H1 (cell line): ENCODE results near the gene DUSP21. TPM values are rescaled to one million over a fixed set of nuclear protein-coding genes. Genes with fewer than 3 reads are reported as not detected.

Source experiments
- CTCF ChIA-PET: fragments of 300-600 bp; sonication (Branson Sonifier 250); formaldehyde crosslinking; loops from one replicate; lab custom pipeline; 2021; ENCODE audit not compliant: partially characterized antibody; lab: Charles Lee
- POLR2A ChIA-PET: fragments of 300-600 bp; sonication (Branson Sonifier 250); formaldehyde crosslinking; loops from one replicate; lab custom pipeline; 2021; ENCODE audit warnings: inconsistent platforms; ENCODE audit not compliant: partially characterized antibody; lab: Charles Lee
- DNase-seq, 2 experiments: peaks; one replicate each; pipeline versions ENCODE4 v3.0.0 to v3.0.0-alpha.2; 2010 to 2022; ENCODE audit warnings: low spot score in 2 of 2, low read depth in 1 of 2, mixed read lengths in 1 of 2
- FAIRE-seq: peaks from 2 replicates; lab custom pipeline; 2011; peaks lifted over from hg19 to GRCh38; lab: Jason Lieb, UNC
- H2AFZ ChIP-seq: 2 replicates; pipeline ENCODE4 v1.8.1; 2012; ENCODE audit warnings: low read length, inconsistent platforms
- H2AK5ac ChIP-seq: 2 replicates; pipeline ENCODE4 v1.6.1; 2013; ENCODE audit warnings: low read depth, low read length
- H2BK120ac ChIP-seq: replicated peaks from 2 replicates; pipeline ENCODE3; 2013; ENCODE audit warnings: low read depth, low read length, inconsistent platforms
- H2BK12ac ChIP-seq: 2 replicates; pipeline ENCODE4 v1.6.1; 2013; ENCODE audit warnings: low read depth, low read length
- H2BK15ac ChIP-seq: 2 replicates; pipeline ENCODE4 v1.6.1; 2013; ENCODE audit warnings: low read length
- H2BK20ac ChIP-seq: 2 replicates; pipeline ENCODE4 v1.6.1; 2013; ENCODE audit warnings: low read length
- H2BK5ac ChIP-seq: 2 replicates; pipeline ENCODE4 v1.6.1; 2013; ENCODE audit warnings: low read depth, low read length
- H3K14ac ChIP-seq: 2 replicates; pipeline ENCODE4 v1.6.1; 2013; ENCODE audit warnings: inconsistent platforms; ENCODE audit not compliant: insufficient read length
- H3K18ac ChIP-seq: 2 replicates; pipeline ENCODE4 v1.6.1; 2013; ENCODE audit warnings: low read length; ENCODE audit errors: extremely low read depth
- H3K23ac ChIP-seq: 2 replicates; pipeline ENCODE4 v1.6.1; 2013; ENCODE audit warnings: inconsistent platforms; ENCODE audit not compliant: insufficient read length
- H3K23me2 ChIP-seq: 2 replicates; pipeline ENCODE4 v1.6.1; 2013; ENCODE audit warnings: low read depth, low read length
- H3K27ac ChIP-seq: 2 replicates; pipeline ENCODE4 v1.6.1; 2011; ENCODE audit warnings: low read depth, low read length, inconsistent platforms
- H3K27me3 ChIP-seq, 4 experiments: replicated peaks in 1 of 4; 1 replicate in 1 of 4; 2 replicates in 3 of 4; pipeline versions ENCODE4 v1.6.1 to v1.8.1; 2011 to 2013; ENCODE audit warnings: low read length in 3 of 4, mild to moderate bottlenecking in 3 of 4, inconsistent platforms in 2 of 4, mixed read lengths in 2 of 4, moderate library complexity in 1 of 4; ENCODE audit not compliant: control insufficient read depth in 3 of 4, insufficient read depth in 3 of 4; ENCODE audit errors: extremely low read depth in 1 of 4
- H3K36me3 ChIP-seq, 4 experiments: 2 replicates each; pipeline versions ENCODE4 v1.6.1 to v1.8.1; 2011 to 2013; ENCODE audit warnings: mild to moderate bottlenecking in 4 of 4, low read length in 3 of 4, moderate library complexity in 2 of 4, control low read depth in 1 of 4, inconsistent platforms in 1 of 4; ENCODE audit not compliant: insufficient read depth in 4 of 4, control insufficient read depth in 2 of 4
- H3K4ac ChIP-seq: replicated peaks from 2 replicates; pipeline ENCODE3; 2013; ENCODE audit warnings: low read length, low read depth, mixed read lengths, inconsistent platforms; ENCODE audit not compliant: insufficient read length
- H3K4me1 ChIP-seq, 4 experiments: replicated peaks in 1 of 4; 1 replicate in 1 of 4; 2 replicates in 3 of 4; pipeline versions ENCODE4 v1.6.1 to v1.8.1; 2011 to 2013; ENCODE audit warnings: low read length in 3 of 4, inconsistent platforms in 2 of 4, mixed read lengths in 1 of 4; ENCODE audit not compliant: insufficient read depth in 4 of 4, control insufficient read depth in 3 of 4
- H3K4me2 ChIP-seq, 2 experiments: 2 replicates each; pipeline versions ENCODE4 v1.6.1 to v1.8.1; 2011 to 2013; ENCODE audit warnings: low read depth in 2 of 2, low read length in 2 of 2, control low read depth in 1 of 2, inconsistent platforms in 1 of 2, mild to moderate bottlenecking in 1 of 2; ENCODE audit not compliant: insufficient read depth in 1 of 2
- H3K4me3 ChIP-seq, 4 experiments: fragments of 200-600, 300-600 bp in 1 of 4; sonication (generic), shearing (Covaris generic), sonication (Bioruptor Twin) in 1 of 4; 2 replicates each; pipeline versions ENCODE4 v1.5.1 to v1.8.1; 2011 to 2016; ENCODE audit warnings: low read length in 4 of 4, low read depth in 3 of 4, control low read depth in 2 of 4, inconsistent platforms in 2 of 4, mild to moderate bottlenecking in 2 of 4, mixed read lengths in 1 of 4, moderate library complexity in 1 of 4; ENCODE audit not compliant: insufficient read depth in 2 of 4; ENCODE audit errors: extremely low read depth in 1 of 4
- H3K56ac ChIP-seq: replicated peaks from 2 replicates; pipeline ENCODE3; 2013; ENCODE audit warnings: low read depth, mild to moderate bottlenecking, mixed read lengths, low read length, inconsistent platforms; ENCODE audit not compliant: insufficient read length
- H3K79me1 ChIP-seq: 2 replicates; pipeline ENCODE4 v1.6.1; 2013; ENCODE audit warnings: low read depth, low read length, control low read depth
- H3K79me2 ChIP-seq, 2 experiments: 2 replicates each; pipeline versions ENCODE4 v1.6.1 to v1.8.1; 2012 to 2013; ENCODE audit warnings: low read length in 2 of 2, mild to moderate bottlenecking in 2 of 2, inconsistent platforms in 1 of 2; ENCODE audit not compliant: insufficient read depth in 2 of 2, control insufficient read depth in 1 of 2
- H3K9ac ChIP-seq, 4 experiments: replicated peaks in 1 of 4; 1 replicate in 1 of 4; 2 replicates in 3 of 4; pipeline versions ENCODE4 v1.6.1 to v1.8.1; 2011 to 2013; ENCODE audit warnings: low read depth in 3 of 4, low read length in 3 of 4, control low read depth in 2 of 4, mild to moderate bottlenecking in 2 of 4, moderate library complexity in 2 of 4, inconsistent platforms in 1 of 4; ENCODE audit errors: extremely low read depth in 1 of 4
- H3K9me3 ChIP-seq, 2 experiments: 2 replicates each; pipeline versions ENCODE4 v1.6.1 to v1.8.1; 2012 to 2013; ENCODE audit warnings: mild to moderate bottlenecking in 2 of 2, moderate library complexity in 2 of 2, control low read depth in 1 of 2, inconsistent platforms in 1 of 2, low read depth in 1 of 2, low read length in 1 of 2, mixed read lengths in 1 of 2; ENCODE audit not compliant: insufficient read depth in 2 of 2
- H4K20me1 ChIP-seq, 2 experiments: replicated peaks in 1 of 2; 2 replicates each; pipeline versions ENCODE3 to v1.8.1; 2011 to 2013; ENCODE audit warnings: inconsistent platforms in 2 of 2, low read length in 2 of 2, mild to moderate bottlenecking in 1 of 2; ENCODE audit not compliant: insufficient read depth in 2 of 2, control insufficient read depth in 1 of 2
- H4K5ac ChIP-seq: 2 replicates; pipeline ENCODE4 v1.6.1; 2013; ENCODE audit warnings: low read length, low read depth, mixed read lengths, inconsistent platforms; ENCODE audit not compliant: insufficient read length
- H4K8ac ChIP-seq: 2 replicates; pipeline ENCODE4 v1.8.0; 2013; ENCODE audit warnings: mild to moderate bottlenecking, moderate library complexity, low read length, inconsistent platforms; ENCODE audit not compliant: insufficient read depth; ENCODE audit errors: extremely low read depth
- H4K91ac ChIP-seq: replicated peaks from 2 replicates; pipeline ENCODE3; 2013; ENCODE audit warnings: low read length, mixed read lengths, inconsistent platforms; ENCODE audit not compliant: insufficient read length
- EZH2 ChIP-seq: fragments of 200-600 bp; sonication (generic); IDR thresholded peaks from 2 replicates; pipeline ENCODE4 v1.7.1; 2012; ENCODE audit warnings: low read depth, mild to moderate bottlenecking, moderate library complexity, low read length, inconsistent platforms; ENCODE audit not compliant: severe bottlenecking
- JUN ChIP-seq: IDR thresholded peaks from 2 replicates; pipeline ENCODE4 v1.6.1; 2011; ENCODE audit warnings: low read depth, mild to moderate bottlenecking, improper control_type of control experiment, low read length
- NRF1 ChIP-seq: IDR thresholded peaks from 2 replicates; pipeline ENCODE4 v1.6.1; 2011; ENCODE audit warnings: mild to moderate bottlenecking, low read depth, low read length, improper control_type of control experiment
- RBBP5 ChIP-seq: IDR thresholded peaks from 2 replicates; pipeline ENCODE4 v1.7.1; 2012; ENCODE audit warnings: low read depth, mild to moderate bottlenecking, inconsistent platforms, low read length, moderate library complexity, borderline replicate concordance
- SP2 ChIP-seq: IDR thresholded peaks from 2 replicates; pipeline ENCODE4 v1.6.1; 2012; ENCODE audit warnings: mild to moderate bottlenecking, low read length, inconsistent platforms
- TAF7 ChIP-seq: optimal IDR thresholded peaks from 2 replicates; pipeline ENCODE3; 2011; ENCODE audit warnings: low read depth, mild to moderate bottlenecking, inconsistent platforms, low read length, moderate library complexity, borderline replicate concordance
- TCF12 ChIP-seq: IDR thresholded peaks from 2 replicates; pipeline ENCODE4 v1.6.1; 2011; ENCODE audit warnings: low read depth, mild to moderate bottlenecking, low read length
- polyA plus RNA-seq, 7 experiments: library from polyadenylated mRNA; depleted of rRNA in 3 of 7; stranded (reverse) in 5 of 7; unstranded in 2 of 7; fragments of >200 nt in 5 of 7; fragments of 200-250 nt in 2 of 7; gene quantifications; 1 replicate in 5 of 7; 2 replicates in 1 of 7; 4 replicates in 1 of 7; pipeline versions ENCODE4 v1.2.1 to v1.2.3, GENCODE V29; 2011 to 2013; ENCODE audit warnings: missing spikeins in 2 of 7, mixed read lengths in 2 of 7
- total RNA-seq: library from RNA; stranded (reverse); fragmentation: NEBNext Ultra II Directional; extraction: Animal tissue kit (Norgen Biotek cat#: 25700); gene quantifications from 2 replicates; pipeline ENCODE4 v1.2.1, GENCODE V29; 2021
- TF ChIP-seq, protein P1 (sequence below): IDR thresholded peaks from 2 replicates; pipeline ENCODE4 v1.6.1; 2011; ENCODE audit warnings: low read depth, mild to moderate bottlenecking, low read length; ENCODE audit not compliant: insufficient read depth

Gene DUSP21
- total and polyA plus RNA-seq, 2 of the 8 experiments (the other 6 are each of a cell fraction or from before 2014, with no cell fraction given), result not detected

DNA sequence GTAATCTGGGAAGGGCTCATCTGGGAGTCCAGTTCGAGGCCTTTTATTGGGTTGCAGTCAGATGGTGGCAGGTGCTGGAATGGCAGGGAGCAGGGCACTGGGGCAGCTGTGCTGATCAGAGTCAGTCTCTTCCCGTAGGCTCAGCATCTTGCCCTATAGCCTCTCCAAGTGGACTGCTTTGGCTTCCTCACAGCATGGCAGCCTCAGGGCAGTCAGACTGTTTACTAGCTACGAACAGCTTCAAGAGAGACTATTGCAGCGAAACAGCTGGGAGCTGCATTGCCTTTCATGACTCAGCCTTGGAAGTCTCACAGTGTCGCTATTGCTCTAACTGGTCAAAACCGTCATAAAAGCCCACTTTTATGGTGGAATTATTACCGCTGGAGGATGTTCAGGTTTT is 26.8 kb upstream of the DUSP21 start (continued):
- no peak for TF ChIP-seq TAF7
- TF ChIP-seq TCF12, result no peak

- Histone ChIP-seq H4K91ac (no peak overlapping the region), H3K9me3 (no peaks in the 10 kb centered on the region), H3K4me1 (no peaks in the 10 kb centered on the region), H3K4me3 (no peak overlapping the region), H3K36me3 (no peaks in the 10 kb centered on the region), H2AK5ac (no peak overlapping the region), H4K5ac (no peak overlapping the region), H3K79me2 (no peaks in the 10 kb centered on the region), H3K4me2 (no peak overlapping the region), H2BK15ac (no peak overlapping the region), H3K27ac (no peak overlapping the region), H4K20me1 (no peaks in the 10 kb centered on the region), H3K79me1 (no peaks in the 10 kb centered on the region), H3K14ac (no peak overlapping the region), H3K9ac (no peak overlapping the region), H3K56ac (no peak overlapping the region), H3K4ac (no peak overlapping the region), H2AFZ (no peak overlapping the region), H2BK12ac (no peak overlapping the region), H3K23me2 (no peaks in the 10 kb centered on the region), H3K23ac (no peak overlapping the region), H3K18ac (no peak overlapping the region), H3K27me3 (no peaks in the 10 kb centered on the region), H2BK5ac (no peak overlapping the region), H2BK20ac (no peak overlapping the region), H2BK120ac (no peak overlapping the region), H4K8ac (no peak overlapping the region)
- POLR2A ChIA-PET, result no interaction called here
- CTCF ChIA-PET, result no interaction called here
- FAIRE-seq, result no peak
- TF ChIP-seq SP2, result no peak
- TF ChIP-seq EZH2, result no peak
- no peak for TF ChIP-seq TCF12
- no peak for TF ChIP-seq NRF1
- TF ChIP-seq, protein P1, sequence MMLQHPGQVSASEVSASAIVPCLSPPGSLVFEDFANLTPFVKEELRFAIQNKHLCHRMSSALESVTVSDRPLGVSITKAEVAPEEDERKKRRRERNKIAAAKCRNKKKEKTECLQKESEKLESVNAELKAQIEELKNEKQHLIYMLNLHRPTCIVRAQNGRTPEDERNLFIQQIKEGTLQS, result no peak
- no peak for TF ChIP-seq RBBP5
- no peak for TF ChIP-seq JUN
- DNase-seq, result no peak
Measured at GRCh38 chrX:44822601-44823000, 21.2 kb upstream of the DUSP21 start.
